ENCODE results near the gene ATF6.
"Not testable (repeated sequence)": the region's sequence is repeated elsewhere in the genome, so short reads cannot be mapped to it uniquely, and the experiment has no call there.

ATF6 gene

DNA sequence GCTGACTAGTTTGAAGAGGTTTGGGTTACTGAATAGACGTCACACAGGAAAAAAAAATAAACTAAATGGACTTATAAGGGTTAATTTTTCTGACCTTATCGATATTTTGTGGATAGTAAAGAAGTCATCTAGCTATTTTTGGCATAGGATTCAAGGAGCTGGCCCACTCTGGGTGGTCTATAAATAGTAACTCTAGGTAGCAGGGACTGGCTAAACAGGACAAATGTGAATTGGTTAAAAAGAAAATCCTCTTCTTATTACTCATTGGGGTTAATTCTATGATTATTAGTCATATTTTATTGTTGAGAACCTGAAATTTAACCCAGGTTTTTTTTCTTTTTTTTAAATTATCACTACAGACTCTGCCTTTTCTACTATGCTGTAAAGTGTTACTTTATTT lies 61.7 kb downstream of the ATF6 start:
- no peak for DNase-seq (ENCODE audit: low read depth in 4 of 4, low spot score in 1 of 4)

GRCh38 chr1:161832299-161832907 lies 66.3 kb downstream of the ATF6 start:
- DNase-seq (ENCODE audit: low read depth in 4 of 4, low spot score in 1 of 4) = not testable (repeated sequence)

DNA sequence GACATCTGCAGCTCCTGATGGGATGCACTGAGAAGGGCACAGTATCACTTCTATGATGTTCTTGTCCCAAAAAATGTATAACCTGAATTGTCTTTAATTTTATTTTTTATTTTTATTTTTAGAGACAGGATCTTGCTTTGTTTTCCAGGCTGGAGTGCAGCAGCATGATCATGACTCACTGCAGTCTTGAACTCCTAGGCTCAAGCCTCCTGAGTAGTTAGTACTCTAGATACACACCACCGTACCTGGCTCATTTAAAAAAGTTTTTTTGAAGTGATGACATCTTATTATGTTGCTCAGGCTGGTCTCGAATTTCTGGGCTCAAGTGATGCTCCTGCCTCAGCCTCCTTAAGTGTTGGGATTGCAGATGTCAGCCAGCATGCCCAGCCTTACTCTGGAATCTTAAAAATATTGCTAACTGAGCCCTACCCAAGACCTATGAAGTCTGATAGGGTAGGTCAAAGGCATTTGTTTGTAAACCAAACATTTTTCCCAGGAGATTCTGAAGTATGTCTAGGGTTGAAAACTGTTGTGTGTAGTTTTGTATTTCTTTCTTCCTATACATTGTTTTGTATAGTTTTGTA lies 68.9 kb downstream of the ATF6 start:
- no peak for DNase-seq (ENCODE audit: low read depth in 4 of 4, low spot score in 1 of 4)

GRCh38 chr1:161836018-161836417 lies 69.9 kb downstream of the ATF6 start:
- DNase-seq (ENCODE audit: low read depth in 4 of 4, low spot score in 1 of 4) = no peak

DNA sequence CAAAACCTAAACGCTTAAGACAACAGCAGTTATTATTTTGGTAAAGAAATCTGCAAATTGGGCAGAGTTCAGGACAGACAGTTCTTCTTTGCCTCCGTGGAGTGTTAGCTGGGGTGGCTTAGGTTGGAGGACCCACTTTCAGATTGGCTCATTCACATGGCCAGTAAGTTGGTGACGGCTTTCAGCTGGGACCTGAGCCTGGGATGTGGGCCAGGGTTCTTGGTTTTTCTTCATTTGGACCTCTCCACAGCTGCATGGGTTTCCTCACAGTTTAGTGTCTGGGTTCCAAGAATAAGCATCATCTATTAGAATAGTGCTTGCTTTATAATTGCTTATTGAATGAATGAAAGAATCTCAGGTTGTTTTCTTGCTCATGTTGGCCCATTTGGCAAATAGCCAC lies 72.2 kb downstream of the ATF6 start:
- DNase-seq (ENCODE audit: low read depth in 4 of 4, low spot score in 1 of 4) = no peak

GRCh38 chr1:161838885-161839284 lies 72.8 kb downstream of the ATF6 start:
- no peak for DNase-seq (ENCODE audit: low read depth in 4 of 4, low spot score in 1 of 4)

GRCh38 chr1:161839591-161839990 lies 73.5 kb downstream of the ATF6 start:
- no peak for DNase-seq (ENCODE audit: low read depth in 4 of 4, low spot score in 1 of 4)

DNA sequence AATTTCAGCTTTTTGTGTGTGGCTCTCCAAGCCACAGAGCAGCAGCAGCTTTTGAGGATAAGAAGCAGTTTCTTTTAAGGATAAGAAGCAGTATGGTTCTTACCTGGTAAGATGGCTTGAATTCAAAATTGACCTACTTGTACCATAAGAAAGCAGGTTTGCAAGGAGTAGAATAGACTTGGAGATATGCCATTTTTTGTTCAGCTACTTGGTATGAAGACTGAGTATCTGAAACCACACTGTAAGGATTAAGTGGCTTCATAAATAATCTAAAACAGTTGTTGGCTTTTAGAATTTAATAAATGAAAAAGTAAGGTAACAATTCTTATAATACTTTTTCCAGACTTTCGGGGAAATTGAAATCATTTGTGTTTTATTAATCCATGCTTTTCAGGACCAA lies 74.2 kb downstream of the ATF6 start:
- no peak for DNase-seq (ENCODE audit: low read depth in 4 of 4, low spot score in 1 of 4)

DNA sequence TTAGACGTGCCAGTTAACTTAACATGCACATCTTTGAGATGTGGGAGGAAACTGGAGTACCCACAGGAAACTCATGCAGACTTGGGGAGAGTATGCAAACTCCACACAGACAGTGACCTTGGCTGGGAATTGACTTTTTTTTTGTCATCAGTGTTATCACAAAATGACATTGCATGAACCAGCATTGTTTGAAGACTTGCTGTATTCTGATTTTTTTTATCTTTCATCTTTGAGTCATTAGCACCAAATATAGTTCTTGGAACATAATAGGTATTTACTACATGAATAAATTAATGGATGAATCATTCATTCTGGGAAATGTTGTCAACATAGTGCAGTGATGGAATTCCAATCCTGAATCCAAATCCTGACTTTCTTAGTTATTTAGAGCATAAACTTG lies 77.0 kb downstream of the ATF6 start:
- DNase-seq (ENCODE audit: low read depth in 4 of 4, low spot score in 1 of 4) = no peak

GRCh38 chr1:161844696-161845095 lies 78.6 kb downstream of the ATF6 start:
- no peak for DNase-seq (ENCODE audit: low read depth in 4 of 4, low spot score in 1 of 4)

- DNase-seq (ENCODE audit: low read depth in 4 of 4, low spot score in 1 of 4) = no peak
Measured at GRCh38 chr1:161848676-161849075, 82.6 kb downstream of the ATF6 start.

- DNase-seq (ENCODE audit: low read depth in 4 of 4, low spot score in 1 of 4) = no peak
Measured at GRCh38 chr1:161849518-161849917, 83.4 kb downstream of the ATF6 start.

- DNase-seq (ENCODE audit: low read depth in 4 of 4, low spot score in 1 of 4) = no peak
Measured at GRCh38 chr1:161855260-161855659, 89.1 kb downstream of the ATF6 start.

GRCh38 chr1:161858271-161858670 lies 92.2 kb downstream of the ATF6 start:
- DNase-seq (ENCODE audit: low read depth in 4 of 4, low spot score in 1 of 4) = no peak

DNA sequence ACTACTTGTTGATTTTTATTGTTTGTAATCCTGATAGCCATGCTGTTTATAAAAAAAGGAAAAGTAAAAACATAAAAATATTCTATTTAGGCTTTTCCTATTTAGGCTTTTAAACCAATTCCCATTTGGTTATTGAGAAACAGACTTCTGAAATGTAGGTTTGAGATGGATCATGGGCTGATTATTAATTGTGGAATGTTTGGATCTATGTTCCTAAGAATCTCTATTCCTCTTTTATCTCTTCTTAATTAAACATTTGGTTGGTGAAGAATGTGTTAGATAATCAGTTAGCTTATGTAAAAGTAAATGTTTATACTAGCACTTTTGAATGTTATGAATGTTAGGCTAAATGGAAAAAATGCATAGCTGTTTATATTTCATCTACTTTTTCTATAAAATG lies 97.4 kb downstream of the ATF6 start:
- DNase-seq (ENCODE audit: low read depth in 4 of 4, low spot score in 1 of 4) = no peak

GRCh38 chr1:161864577-161864976 lies 98.5 kb downstream of the ATF6 start:
- DNase-seq (ENCODE audit: low read depth in 4 of 4, low spot score in 1 of 4) = no peak

DNA sequence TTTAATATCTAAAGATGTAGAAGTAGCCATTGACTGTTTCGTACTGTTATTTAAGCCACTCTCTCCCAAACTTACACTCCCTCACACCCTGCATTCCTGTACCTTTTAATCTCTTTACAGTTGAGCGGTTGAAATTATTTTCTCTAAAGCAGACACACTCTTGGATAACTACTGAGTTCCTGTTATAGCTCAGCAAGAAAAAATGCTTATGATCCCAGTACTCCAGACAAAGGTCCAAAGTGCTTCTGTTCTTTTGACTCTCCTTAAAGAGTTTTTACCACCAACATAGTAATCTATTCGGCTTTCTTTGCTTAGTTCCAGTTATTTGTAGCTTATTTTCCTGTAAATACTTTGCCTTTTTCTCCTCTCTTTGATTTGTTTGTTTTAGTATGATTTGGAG lies 100.1 kb downstream of the ATF6 start:
- DNase-seq (ENCODE audit: low read depth in 4 of 4, low spot score in 1 of 4) = no peak

- DNase-seq (ENCODE audit: low read depth in 4 of 4, low spot score in 1 of 4) = no peak
Measured at GRCh38 chr1:161868832-161869231, 102.7 kb downstream of the ATF6 start.

DNA sequence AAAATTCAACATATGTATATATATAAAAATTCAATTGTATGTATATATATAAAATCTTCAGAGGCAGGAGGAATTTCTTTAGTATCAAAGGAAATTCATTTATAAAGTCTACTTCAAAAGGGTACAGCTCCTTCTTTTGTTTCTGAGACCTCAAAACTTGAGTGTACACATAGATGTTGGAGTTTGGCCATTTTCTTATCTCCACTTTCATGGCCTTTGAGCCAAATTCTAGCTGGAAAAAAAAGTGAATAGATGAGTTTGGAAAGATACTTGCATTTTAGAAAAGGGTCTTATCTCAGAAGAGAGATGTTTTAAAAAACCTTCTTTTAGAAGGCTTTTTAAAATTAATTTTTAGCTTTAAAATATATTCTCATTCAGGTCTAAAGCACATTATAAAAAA lies 103.2 kb downstream of the ATF6 start:
- no peak for DNase-seq (ENCODE audit: low read depth in 4 of 4, low spot score in 1 of 4)

DNA sequence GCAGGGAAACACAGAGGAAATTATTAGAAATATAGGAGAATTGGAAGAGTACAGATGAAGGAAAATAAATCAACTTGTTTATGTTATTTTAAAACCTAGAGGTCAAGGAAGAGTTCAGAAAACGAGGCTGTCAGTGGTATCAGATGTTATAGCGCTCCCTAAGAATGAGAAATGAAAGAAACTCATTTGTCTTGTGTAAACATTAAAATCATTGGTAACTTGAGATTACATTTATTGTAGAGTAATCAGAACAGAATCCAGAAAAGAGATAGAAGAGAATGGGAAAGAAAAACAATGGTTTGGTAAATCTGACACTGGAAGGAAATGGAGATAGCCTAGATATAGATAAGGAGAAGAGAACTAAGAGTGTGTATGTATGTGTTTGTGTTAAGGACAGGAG lies 106.4 kb downstream of the ATF6 start:
- no peak for DNase-seq (ENCODE audit: low read depth in 4 of 4, low spot score in 1 of 4)

DNA sequence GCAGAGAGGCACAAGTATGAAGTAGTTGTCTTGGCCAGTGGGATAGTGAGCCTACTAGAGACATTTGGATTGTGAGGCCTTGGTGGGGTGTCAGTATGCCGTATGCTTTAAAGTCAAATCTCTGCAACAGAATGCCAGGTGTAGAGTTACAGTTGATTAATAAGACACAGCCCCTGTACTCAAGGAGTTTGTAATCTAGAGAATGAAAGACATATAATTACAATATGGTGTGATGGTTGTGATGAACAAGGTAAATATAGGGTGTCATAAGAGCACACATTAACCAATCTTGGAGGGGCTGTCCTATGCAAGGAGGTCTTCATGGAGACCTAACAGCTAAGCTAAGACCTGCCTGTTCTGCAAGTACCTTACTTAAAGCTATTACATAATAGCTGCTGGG lies 113.1 kb downstream of the ATF6 start:
- DNase-seq (ENCODE audit: low read depth in 4 of 4, low spot score in 1 of 4) = no peak

DNA sequence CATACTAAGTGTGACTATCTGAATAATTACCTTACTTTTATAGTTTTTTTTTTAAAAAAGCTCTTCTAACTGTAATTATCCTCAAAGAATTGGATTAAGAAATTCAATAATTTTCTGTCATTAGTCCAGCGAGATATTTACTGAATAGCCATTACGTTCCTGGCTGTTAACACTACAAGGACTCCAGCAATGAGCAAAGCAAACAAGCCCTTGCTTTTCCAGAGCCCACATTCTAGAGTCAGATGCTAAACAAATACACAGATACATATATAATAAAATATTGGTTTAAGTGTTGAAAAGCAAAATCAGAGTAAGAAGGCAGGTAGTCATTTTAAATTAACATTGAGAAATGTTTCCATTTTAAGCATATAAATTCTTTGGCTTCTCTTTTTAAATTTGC lies 118.4 kb downstream of the ATF6 start:
- DNase-seq (ENCODE audit: low read depth in 4 of 4, low spot score in 1 of 4) = no peak

DNA sequence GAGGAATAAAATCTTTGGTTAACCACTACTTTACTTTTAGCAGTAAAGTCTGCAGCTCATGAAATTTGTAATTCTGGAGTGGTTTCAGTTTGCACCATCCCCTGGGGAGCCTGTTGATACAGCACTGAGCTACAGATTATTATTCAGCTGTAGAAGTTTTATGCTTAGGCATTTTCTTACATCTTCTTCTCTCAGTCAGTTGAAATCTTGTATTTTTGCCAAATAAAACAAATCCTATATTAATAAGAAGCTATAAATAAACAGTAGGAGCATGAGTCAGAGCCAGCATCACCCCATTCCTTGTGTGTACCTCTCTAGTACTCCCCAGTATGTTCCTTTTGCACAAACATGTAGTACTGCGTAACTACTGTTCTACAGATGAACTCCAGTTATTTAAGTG lies 118.9 kb downstream of the ATF6 start:
- no peak for DNase-seq (ENCODE audit: low read depth in 4 of 4, low spot score in 1 of 4)
